HepG2 (cell line): ENCODE measurements around the gene PEX11B. TPM values are rescaled to one million over a fixed set of nuclear protein-coding genes. Genes with fewer than 3 reads are reported as not detected.

Experiments used
- CENPBD1 ChIP-seq: sonication (generic); formaldehyde crosslinking; IDR thresholded peaks from 2 replicates; pipeline ENCODE4 v1.8.0; 2022; ENCODE audit warnings: missing genetic modification reagents, low read depth, mild to moderate bottlenecking, borderline replicate concordance
- DMTF1 ChIP-seq: sonication (generic); formaldehyde crosslinking; IDR thresholded peaks from 2 replicates; pipeline ENCODE4 v1.4.0; 2020; ENCODE audit warnings: mild to moderate bottlenecking, missing genetic modification reagents
- EHMT2 ChIP-seq: fragments of 200-600 bp; sonication (generic); IDR thresholded peaks from 2 replicates; pipeline ENCODE4 v1.7.0; 2017; ENCODE audit warnings: antibody characterized with exemption, low read depth, low read length, borderline replicate concordance
- MED8 ChIP-seq: sonication (generic); formaldehyde crosslinking; IDR thresholded peaks from 2 replicates; pipeline ENCODE4 v1.8.1; 2023; ENCODE audit warnings: mild to moderate bottlenecking, missing genetic modification reagents; ENCODE audit not compliant: insufficient replicate concordance
- MTF2 ChIP-seq: sonication (generic); formaldehyde crosslinking; IDR thresholded peaks from 2 replicates; pipeline ENCODE4 v1.5.0; 2020; ENCODE audit warnings: missing genetic modification reagents, borderline replicate concordance
- MYPOP ChIP-seq: sonication (generic); formaldehyde crosslinking; IDR thresholded peaks from 2 replicates; pipeline ENCODE4 v1.8.1; 2023; ENCODE audit warnings: mild to moderate bottlenecking, moderate library complexity, missing genetic modification reagents
- TOPORS ChIP-seq: sonication (generic); formaldehyde crosslinking; IDR thresholded peaks from 2 replicates; pipeline ENCODE4 v1.8.0; 2023; ENCODE audit warnings: mild to moderate bottlenecking, missing genetic modification reagents
- USF2 ChIP-seq, 2 experiments: sonication (generic) in 1 of 2; formaldehyde crosslinking in 1 of 2; IDR thresholded peaks; 2 replicates each; pipeline versions ENCODE4 v1.5.1 to v1.6.1; 2011 to 2020; ENCODE audit warnings: borderline replicate concordance in 1 of 2, low read depth in 1 of 2, low read length in 1 of 2, mild to moderate bottlenecking in 1 of 2, missing genetic modification reagents in 1 of 2, moderate library complexity in 1 of 2
- ZBTB33 ChIP-seq: sonication (generic); formaldehyde crosslinking; IDR thresholded peaks from 2 replicates; pipeline ENCODE4 v1.4.0; 2020; ENCODE audit warnings: missing genetic modification reagents
- ZUFSP ChIP-seq: sonication (generic); formaldehyde crosslinking; IDR thresholded peaks from 2 replicates; pipeline ENCODE4 v1.9.0; 2021; ENCODE audit warnings: missing genetic modification reagents, mild to moderate bottlenecking, borderline replicate concordance
- polyA plus RNA-seq, 8 experiments: library from polyadenylated mRNA; depleted of rRNA in 3 of 8; stranded (reverse) in 7 of 8; unstranded in 1 of 8; fragments of >200 nt; fragmentation: Illumina TruSeq in 4 of 8; extraction: Trizol in 4 of 8; gene quantifications; 2 replicates each; pipeline versions ENCODE4 v1.2.1 to v1.2.3, GENCODE V29; 2011 to 2016; ENCODE audit warnings: low read depth in 4 of 8, missing spikeins in 1 of 8, mixed read lengths in 1 of 8; ENCODE audit not compliant: insufficient read depth in 1 of 8
- total RNA-seq, 5 experiments: library from RNA; depleted of rRNA; stranded (reverse); fragments of >200 nt; fragmentation: Illumina TruSeq; extraction: Trizol; gene quantifications; 2 replicates each; pipeline ENCODE4 v1.2.3, GENCODE V29; 2016; ENCODE audit warnings: low read depth in 1 of 5

PEX11B gene
- total and polyA plus RNA-seq, 2 of the 13 experiments (the other 11 are each of a cell fraction or from before 2014, with no cell fraction given): 21.6 to 48.4 TPM

GRCh38 chr1:145927063-145927886 lies 8.8 kb upstream of the PEX11B start, which contains the start of gene RBM8A (continued):
- TF ChIP-seq USF2 (IDR thresholded peaks at IDR 0.05; ENCODE audit: low read depth, low read length): no peak
- TF ChIP-seq USF2 (CRISPR knock-in tag; IDR thresholded peaks at IDR 0.05; ENCODE audit: borderline replicate concordance): no peak
- peak; percentile 49; the same call in 1 of the 2 replicates for TF ChIP-seq MYPOP (CRISPR knock-in tag)
- no peak for TF ChIP-seq ZBTB33 (CRISPR knock-in tag)
- no peak for TF ChIP-seq ZUFSP (CRISPR knock-in tag)
- no peak for TF ChIP-seq EHMT2
- peak; percentile 80 for TF ChIP-seq MED8 (CRISPR knock-in tag)
- no peak for TF ChIP-seq DMTF1 (CRISPR knock-in tag)
- TF ChIP-seq CENPBD1: no peak
- peak; percentile 46; the same call in 1 of the 2 replicates for TF ChIP-seq TOPORS
- TF ChIP-seq MTF2 (CRISPR knock-in tag): no peak
